Frontal cortex (tissue), 4 donors: Measurements from ENCODE around the gene ABCC12. TPM values are rescaled to one million over a fixed set of nuclear protein-coding genes. Genes with fewer than 3 reads are reported as not detected.
"Not testable (repeated sequence)": the region's sequence is repeated elsewhere in the genome, so short reads cannot be mapped to it uniquely, and the experiment has no call there.

Experiments
- DNase-seq, 2 donors: peaks; one replicate each; pipeline ENCODE4 v3.0.0; 2012; ENCODE audit warnings: low spot score in 2 of 2
- FAIRE-seq: peaks from 2 replicates; lab custom pipeline; 2012; peaks lifted over from hg19 to GRCh38; lab: Jason Lieb, UNC
- total RNA-seq: library from RNA; depleted of rRNA; stranded (reverse); fragments of >200 nt; gene quantifications from one replicate; pipeline ENCODE4 v1.2.3, GENCODE V29; 2014
- donor health status: control.
- donor health status: control.
- donor health status: control.

Gene ABCC12
- total RNA-seq = 0.41 TPM

DNA sequence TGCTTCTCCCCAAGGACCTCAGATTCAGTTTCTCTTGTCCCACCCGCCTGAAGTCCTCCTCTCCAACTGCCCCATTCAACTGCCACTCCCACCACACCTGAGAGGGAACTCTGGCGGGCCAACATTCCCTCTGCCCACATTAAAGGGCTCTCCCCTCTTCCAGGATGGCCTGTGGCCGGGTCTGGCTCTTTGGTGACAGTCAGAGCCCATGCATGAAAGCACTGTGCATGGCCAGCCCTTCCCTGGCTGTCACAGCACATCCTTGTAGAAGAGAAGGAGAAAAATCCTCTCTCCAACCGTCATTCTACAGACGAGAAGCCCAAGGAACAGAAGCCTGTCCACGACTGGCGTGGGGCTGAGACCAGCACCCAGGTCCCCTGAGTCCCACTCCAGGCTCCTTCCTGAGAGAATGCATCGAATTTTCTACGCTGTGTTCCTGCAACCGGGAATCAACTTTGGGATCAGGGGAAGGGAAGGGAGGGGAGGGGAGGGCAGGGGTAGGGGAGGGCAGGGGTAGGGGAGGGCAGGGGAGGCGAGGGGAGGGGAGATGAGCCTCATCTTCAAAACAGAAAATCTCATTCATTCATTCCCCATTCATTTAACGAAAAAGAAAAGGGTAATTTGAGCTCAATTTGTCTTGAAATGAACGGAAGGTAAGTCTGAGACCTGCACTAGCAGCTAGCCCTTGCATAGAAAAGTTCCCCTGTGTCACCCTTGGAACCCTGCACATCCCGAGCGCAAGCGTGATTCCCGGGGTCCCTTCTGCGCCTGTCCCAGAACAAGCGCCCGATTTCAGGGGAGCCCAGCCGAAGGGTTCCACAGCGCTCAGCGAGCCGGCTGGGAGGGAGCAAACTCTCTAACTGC lies at the start of gene ABCC12:
Gene ABCC12 (minus strand): TSS at position 68 of the 864 bp plus-strand sequence. CDS start 9,569 bp downstream, outside the sequence.
- no peak for FAIRE-seq
- DNase-seq = no peak

DNA sequence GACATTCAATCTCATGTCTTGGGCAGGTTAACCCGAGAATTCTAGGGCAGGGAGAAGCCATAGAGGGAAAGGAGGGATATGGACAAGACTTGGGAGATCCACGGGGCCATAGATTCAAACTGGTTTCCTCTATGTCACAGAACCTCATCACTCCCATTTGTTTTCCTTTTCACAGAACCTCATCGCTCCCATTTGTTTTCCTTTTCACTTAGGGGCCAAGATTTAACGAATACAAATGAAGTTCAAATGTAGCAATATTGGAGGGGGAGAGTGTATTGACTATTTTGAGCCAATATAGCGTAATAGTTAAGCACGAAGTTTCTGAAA lies 49.0 kb upstream of the ABCC12 start:
- no peak for FAIRE-seq
- DNase-seq = no peak

DNA sequence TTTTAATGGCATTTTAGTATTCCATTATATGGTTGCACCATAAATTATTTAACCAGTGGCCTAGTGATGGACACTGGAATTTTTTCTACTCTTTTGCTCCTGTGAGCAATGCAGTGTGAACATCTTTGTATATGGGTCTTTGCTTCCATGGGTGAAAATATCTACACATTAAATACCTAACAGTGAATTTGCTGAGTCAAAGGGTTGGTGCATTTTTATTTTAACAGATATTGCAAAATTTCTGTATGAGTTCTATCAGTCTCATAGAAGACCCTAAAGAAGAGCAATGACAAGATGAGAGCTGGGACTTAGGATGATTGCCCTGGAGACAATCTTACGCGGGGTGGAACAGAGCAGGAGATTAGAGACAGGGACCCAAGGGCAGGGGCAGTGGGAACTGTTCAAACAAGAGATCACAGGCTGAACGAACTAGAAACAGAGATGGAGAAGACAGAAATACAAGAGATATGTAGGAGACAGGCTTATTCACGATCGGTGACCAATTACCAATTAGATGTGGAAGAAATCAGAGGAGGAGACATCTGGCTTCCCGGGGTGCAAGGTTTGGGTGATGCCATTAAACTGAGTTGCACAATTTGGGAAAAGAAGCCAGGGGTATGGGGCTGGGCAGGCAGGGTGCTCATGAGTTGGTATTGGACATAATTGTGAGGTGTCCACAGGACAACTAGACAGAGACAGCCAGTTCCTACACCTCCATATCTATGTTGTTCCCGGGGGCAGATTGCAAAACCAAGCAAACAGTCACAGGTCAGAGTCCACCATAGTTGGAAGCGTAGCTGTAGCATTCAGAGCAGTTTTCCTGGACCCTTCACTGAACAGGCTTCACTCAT lies 48.4 kb upstream of the ABCC12 start:
- FAIRE-seq (no peak), DNase-seq (no peak)

DNA sequence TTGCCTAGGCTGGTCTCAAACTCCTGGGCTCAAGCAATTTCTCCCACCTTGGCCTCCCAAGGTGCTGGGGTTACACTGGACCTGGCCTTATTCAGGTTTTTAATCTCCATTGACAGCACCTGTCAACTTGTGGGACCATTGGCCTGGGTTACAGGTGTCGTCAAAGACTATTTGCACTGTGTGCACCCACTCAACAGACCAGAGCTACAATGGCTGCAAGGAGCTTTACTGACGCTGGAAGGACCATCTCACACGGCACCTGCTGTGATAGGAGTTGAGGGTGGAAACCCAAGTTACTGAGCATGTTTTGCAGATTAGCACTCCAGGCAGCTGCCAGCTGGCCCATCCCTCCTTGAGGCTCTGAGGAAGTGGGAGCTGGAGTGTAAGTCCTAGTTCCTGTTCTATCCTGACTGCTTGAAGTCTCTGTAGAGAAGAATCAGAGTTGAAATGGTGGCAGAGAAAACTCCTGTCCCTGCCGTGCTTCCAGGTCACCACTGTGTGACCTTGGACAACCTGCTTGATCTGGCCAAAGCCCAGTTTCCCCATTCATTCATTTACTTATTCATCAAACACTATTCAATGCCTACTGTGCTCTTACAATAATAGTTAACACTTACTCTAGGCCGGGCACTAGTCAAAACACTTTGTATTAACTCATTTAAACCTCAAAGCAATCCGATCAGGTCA lies 45.9 kb upstream of the ABCC12 start:
- FAIRE-seq = no peak
- no peak for DNase-seq

DNA sequence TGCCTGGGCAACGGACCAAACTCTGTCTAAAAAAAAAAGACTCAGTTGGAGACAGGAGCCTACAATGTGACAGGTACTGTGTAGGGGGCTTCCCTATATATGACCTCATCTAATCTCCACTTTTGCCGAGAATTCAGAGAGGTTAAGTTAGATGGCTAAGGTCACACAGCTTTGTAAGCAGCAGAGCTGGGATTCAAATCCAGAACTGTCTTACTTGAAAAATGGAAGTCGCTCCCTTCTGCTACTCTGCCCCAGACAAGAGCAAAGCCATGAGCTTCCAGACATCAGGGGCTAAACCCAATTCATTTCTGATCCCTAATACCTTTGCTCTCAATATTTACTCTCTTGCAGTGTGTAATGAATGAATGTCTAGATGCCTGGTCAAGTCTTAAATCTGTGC lies 41.5 kb upstream of the ABCC12 start:
- FAIRE-seq = no peak
- DNase-seq = no peak

DNA sequence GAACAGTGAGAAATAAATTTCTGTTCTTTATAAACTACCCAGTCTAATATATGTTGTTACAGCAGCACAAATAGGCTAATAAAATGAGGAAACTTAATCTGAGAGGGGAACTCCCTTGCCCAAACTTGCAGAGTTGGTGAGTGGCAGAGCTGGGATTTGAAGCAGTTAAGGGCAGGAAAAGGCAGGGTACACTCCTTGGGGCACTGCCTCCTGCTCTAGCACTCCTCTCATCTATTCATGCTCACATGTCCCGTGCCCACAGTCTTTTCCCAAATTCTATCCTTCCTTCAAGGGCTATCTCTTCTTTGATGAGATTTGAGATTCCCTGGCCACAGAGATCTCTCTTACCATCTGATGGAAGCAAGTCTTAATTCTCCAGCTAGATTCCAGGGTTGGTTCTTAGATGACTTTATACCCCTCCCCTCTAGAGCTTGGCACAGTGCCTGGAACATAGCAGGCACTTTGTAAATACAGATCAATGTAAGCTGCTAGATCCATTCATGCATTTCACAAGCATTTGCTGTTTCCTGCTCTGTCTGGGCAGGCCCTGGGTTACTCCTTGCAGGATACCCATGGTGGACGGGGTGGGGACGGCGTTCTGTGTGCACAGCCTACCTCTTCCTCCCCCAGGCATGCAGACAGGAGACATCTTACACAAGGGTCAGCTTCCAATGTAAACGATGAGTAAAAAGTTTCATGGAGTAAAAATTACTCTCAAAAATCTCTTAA lies 39.2 kb upstream of the ABCC12 start:
- FAIRE-seq = no peak
- DNase-seq = no peak

DNA sequence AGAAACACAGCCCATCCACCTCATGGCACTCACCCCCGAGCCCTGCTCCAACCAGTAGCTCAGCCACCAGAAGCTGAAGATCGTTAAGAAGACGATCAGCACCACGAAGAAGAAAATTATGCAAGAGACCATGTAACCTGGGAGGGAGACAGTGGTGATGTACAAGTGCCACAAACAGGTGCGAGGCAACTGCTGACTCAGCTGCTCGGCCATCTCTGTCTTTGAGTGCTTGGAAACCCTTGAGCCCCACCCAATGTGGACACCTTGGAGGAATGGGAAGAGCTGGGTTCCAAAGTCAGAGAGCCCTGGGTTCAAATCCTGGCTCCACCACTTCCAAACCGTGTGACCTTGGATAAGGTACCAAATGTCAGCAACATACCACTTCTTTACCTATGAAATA lies 38.1 kb upstream of the ABCC12 start:
- FAIRE-seq = no peak

DNA sequence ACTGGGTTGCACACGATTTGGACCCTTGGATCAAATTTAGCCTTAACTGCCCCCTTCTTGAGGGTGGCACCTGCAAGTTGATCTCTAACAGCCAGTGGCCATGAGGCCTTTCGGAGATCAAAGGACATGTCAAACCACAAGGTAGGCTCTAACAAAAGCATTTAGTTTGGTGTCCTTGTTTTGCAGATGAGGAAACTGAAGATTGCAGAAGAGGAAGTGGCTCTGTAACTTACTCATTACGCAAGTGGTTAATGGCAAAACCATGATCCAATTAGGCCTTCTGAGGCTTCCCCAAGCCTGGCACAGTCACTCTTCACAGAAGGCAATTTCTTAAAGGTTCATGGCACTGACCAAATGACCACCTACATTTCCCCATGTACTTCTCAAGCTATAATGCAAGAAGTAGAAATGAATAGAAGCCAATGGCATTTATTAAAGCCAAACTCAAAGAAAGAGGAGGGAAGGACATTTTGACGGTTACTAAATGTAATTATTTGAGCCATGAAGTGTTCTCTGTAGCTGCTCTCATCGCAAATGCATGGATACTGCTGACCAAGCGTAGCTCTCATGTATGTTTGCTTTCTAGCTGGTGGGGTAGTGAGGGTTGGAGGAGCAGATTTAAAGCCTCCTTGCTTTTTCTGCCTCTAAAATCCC lies 32.8 kb upstream of the ABCC12 start:
- FAIRE-seq (no peak), DNase-seq (no peak)

More for the DNA sequence above, 38.1 kb upstream of the ABCC12 start:
- DNase-seq = no peak

DNA sequence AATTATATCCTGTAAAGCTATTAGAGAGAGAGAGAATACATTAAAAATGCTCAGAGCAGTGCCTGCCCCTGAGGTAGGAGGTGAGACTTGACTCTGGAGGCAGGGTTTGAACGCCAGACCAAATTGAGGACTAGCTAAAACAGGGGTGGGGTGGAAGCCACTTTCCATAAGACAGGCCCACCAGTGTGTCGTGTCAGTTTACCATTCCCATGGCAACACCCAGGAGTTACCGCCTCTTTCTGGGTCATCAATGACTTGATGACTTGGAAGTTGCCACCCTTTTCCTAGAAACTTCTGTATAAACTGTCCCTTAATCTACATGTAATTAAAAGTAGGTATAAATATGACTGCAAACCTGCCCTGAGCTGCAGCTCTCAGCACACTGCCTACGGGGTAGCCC lies 32.0 kb upstream of the ABCC12 start:
- DNase-seq = no peak
- FAIRE-seq = no peak

DNA sequence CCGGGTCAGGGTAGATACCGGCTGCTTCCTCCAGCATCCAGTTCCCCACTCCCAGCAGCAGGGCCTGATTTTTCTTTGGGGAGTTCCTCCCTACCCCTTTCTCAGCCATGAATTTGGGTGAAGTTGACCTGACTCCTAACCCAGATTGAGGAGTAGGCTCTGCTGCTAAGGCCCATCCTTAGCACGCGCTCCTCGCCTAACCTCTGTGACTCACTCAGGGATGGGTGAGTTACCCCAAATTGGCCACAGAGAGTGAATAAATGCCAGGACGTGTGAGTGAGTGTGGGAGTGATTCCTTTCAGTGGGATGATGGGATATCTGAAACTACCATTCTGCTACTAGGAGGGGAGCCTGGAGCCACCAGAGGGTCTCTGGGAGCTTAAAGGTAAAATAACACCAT lies 28.9 kb upstream of the ABCC12 start:
- no peak for FAIRE-seq

DNA sequence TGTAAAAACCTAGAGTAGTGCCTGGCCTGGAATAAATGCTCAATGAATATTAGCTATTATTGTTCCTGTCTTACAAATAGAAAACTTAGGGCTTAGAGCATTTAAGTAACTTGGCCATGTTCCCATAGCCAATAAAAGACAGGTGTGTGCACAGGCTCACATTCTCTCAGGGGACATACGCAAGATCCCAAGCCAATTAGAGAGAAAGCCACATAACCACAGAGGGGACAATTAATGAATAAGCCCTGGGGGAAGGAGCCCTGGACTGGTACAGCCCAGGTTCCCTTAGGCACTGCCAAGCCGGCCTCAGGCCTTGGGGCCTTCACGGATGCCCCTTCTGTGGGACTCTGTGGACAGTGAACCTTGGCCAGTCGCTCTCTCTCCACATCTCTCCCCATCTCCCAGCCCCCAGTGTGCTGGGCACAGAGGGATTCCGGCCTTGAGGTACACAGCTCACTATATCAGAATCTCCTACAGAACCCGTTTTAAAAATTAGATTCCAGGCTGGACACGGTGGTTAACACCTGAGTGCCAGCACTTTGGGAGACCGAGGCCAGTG lies 27.3 kb upstream of the ABCC12 start:
- no peak for DNase-seq

More for the DNA sequence above, 28.9 kb upstream of the ABCC12 start:
- DNase-seq = no peak

DNA sequence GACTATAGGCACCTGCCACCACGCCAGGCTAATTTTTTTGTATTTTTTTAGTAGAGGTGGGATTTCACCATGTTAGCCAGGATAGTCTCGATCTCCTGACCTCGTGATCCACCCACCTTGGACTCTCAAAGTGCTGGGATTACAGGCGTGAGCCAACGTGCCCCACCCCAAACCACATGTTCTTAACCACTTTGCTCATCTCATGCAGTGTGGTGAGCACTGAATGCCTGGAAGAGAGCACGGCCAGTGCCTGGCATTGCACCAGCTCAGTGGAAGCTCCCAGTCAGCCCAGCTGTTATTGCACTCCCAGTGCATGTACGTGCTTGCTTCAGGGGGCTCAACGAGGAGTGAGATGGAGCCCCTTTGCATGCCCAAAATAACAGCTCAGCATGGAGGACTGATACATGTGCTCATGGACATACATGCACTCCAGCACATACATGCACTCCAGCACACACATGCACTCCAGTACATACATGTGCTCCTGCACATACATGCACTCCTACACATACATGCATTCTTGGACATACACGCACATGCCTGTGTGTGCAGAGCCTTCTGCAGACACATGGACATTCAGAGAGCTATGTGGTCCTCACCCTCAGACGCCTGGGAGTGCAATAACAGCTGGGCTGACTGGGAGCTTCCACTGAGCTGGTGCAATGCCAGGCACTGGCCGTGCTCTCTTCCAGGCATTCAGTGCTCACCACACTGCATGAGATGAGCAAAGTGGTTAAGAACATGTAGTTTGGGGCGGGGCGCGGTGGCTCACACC lies 26.1 kb upstream of the ABCC12 start:
- not testable (repeated sequence) for FAIRE-seq, DNase-seq

More for the DNA sequence above, 27.3 kb upstream of the ABCC12 start:
- FAIRE-seq = no peak

DNA sequence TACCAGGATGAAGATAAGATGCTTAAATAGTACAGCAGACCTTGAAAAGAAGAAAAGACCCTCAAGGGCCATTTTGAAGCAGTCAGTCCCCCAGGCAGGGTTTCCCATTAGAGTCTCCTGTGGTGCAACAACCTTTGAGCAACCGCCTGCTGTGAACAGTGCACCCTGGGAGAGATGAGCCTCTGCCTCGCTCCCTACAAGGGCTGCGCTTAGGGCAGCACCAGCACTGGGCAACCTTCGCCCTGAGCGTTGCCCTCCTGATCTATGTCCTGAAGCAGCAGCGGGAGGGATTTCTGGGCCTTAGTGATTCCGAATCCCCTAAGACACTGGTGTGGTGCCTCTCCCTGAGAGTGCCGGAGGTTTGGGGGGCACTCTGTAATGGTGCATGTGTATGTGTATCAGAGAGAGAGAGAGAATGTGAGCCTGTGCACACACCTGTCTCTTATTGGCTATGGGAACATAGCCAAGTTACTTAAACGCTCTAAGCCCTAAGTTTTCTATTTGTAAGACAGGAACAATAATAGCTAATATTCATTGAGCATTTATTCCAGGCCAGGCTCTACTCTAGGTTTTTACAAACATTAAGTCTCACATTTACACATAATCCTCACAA lies 25.2 kb upstream of the ABCC12 start:
- FAIRE-seq (no peak), DNase-seq (no peak)

DNA sequence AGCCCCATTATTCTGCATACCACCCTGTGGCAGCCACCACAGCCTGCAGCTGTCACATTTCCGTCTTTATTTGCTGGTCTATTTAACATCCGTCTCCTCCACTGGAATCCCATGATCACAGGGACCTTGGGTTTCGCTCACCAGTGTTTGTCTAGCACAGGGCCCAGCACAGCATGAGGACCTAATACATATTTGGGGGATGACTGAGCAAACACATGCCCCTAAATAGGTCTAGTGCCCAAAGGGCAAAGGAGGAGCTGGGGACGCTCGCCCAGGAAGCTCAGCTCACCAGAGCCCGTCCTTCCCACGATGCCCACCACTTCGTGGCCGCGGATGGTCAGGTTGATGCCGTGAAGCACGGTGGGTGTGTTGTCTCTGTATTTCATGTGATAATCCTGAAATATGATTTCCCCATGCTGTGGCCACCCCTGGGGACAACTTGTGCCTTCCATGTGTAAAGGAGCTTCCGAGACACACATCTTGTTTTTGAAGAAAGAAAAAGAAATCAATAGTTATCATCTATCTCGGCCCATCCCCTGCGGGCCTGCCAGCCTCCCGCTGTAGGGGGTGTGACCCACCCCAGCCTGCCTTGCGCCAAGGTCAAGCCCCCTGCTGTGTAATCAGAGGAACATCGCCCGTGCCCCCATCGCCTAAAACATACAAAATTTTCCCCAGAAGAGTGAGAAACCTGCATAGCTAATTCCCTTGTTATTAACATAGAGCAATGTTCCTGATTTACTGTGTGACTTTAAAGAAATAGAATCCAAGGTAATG lies 21.0 kb upstream of the ABCC12 start:
- no peak for FAIRE-seq
- DNase-seq = no peak

DNA sequence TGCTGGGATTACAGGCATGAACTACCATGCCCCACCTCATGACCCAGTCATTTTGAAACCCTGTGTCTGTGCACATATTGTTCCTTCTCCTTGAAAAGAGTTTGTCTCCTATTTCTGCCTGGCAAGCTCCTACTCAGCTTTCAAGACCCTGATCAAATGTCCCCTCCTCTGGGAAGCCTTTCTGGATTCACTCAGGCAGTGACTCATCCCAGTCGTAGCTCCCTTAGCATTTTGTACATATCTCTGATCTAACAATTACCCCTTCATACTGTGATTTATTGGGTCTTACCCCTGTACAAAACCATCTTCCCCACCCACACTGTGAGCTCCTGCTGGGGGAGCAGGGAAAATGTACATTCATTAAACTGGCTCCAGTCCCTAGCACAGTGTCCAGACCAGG lies 18.1 kb upstream of the ABCC12 start:
- no peak for FAIRE-seq
- no peak for DNase-seq

DNA sequence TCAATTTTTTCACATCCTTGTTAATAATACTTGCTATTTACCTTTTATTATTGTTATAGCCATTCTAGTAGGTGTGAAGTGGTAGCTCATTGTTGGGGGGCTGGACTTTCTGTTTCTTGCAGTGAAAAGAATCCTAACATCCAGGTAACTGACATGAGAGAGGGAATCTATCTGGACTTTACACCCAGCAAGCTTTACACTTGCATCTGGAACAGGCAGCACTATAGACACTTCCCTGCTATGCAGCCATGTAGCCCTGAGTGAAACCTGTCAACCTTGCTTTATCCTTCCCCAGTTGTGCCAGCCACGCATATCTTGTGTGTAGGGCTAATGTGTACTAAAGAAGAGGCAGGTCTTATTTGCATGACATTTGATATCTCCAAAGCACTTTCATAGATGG lies 16.9 kb upstream of the ABCC12 start:
- FAIRE-seq = no peak
- DNase-seq = no peak

DNA sequence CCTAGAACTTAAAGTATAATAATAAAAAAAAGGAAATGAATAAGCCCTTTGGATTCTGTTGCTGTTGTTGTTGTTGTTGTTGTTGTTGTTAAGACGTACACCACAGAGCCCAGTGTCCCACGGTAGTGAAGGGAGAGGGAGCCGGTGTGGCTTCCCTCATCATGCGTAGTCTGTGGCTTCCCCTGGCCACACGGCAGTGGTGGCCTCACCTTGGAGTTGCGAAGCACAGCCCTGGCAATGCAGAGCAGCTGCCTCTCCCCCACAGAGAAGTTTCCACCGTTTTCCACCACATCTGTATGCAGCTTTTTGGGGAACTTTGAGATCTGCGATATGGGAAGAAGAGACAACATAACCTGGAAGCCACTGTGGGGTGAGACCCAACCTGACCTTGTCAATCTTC lies 14.1 kb upstream of the ABCC12 start:
- FAIRE-seq (no peak), DNase-seq (no peak)
